HG03064 (cell line): ENCODE data around the gene ROBO4.

Experiments
- ATAC-seq: cut with Tn5 transposase; IDR thresholded peaks from one replicate; pipeline ENCODE4 v1.9.1; 2021; ENCODE audit warnings: low read depth; ENCODE audit not compliant: unreplicated experiment

The ROBO4 gene

DNA sequence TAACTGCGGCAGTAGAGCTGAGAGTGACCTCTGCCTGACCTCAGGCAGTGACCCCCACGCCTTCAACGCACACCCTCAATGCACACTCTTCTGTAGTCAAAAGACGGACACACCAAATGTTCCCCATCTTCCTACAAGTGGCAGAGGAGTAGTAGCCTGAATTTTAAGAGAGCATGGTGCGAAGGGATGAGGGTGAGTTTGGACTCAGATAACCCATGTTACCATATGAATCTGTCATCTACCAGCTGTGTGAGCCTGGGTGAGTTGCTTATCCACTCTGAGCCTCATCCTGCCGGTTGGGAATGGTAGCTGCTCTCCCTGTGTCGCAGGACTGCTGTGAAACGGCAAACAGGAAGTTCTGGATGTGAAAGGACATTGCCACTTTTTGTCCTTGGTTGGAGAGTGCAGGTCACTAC is 53.0 kb downstream of the ROBO4 start:
- ATAC-seq, result no peak

DNA sequence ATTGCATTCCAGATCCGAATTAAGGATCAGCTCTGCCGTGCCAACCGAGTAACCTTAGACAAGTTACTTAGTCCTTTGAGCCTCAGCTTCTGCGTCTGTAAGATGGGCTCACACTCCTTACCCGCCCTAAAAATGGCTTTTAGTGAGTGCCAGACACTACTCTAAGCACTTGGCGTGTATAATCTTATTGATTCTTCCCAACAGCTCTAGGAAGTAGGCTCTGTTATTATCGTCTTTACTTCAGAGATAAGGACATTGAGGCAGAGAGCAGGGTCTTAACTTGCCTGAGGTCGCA is 54.1 kb downstream of the ROBO4 start:
- no peak for ATAC-seq

DNA sequence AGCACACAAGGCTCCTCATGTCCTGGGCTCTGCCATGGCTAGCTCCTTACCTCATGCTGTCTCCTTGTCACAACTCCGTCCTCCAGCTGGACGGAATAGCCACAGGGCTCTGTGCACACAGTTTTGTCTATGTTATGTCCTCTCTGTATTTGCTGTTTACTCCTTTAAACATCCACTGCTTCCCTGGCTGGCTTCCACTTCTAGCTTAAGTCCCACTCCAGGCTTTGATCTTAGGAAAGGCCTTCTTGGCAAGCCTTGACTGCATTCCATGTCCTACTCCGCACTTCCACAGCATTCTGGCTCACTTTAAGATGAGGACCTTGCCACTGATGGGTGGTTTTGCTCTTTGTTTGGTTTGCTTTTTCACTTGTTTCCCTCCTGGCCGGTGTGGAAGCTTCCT is 55.4 kb downstream of the ROBO4 start:
- ATAC-seq, result no peak

DNA sequence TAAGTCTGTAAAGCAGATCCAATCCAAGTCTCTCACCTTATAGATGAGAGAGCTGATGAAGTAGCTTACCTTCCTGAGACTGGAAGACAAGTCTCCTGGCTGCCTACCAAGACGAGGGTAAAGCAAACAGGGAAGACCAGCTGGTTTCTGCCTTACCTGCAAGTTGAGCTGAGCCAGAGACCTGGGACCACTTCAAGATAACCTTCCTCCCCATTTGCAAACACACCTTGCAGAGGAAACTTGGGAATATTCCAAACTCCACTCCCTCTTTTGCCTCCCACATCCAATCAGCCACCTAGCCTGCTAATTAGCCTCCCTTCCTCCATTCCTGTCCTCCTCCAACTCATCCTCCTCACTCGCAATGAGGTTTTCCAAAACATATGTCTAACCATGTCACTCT is 55.8 kb downstream of the ROBO4 start:
- no peak for ATAC-seq

DNA sequence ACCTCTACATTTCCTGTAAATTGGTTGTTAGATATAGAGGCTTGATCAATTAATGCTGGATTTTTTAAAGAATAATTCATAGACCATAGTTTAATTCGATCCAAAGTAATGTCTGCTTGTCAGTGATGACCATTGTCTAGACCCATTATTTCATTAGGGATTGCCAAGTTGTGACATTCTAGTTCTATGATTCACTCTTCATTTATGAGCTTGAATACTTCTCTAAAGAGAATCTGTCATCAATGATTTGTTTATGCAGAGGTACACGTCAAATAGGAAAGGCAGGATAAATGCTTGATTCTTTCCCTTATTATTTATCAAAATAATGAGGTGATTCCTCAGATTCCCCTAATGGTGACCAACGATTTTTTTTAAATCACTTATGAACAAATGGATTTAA is 56.5 kb downstream of the ROBO4 start:
- no peak for ATAC-seq

DNA sequence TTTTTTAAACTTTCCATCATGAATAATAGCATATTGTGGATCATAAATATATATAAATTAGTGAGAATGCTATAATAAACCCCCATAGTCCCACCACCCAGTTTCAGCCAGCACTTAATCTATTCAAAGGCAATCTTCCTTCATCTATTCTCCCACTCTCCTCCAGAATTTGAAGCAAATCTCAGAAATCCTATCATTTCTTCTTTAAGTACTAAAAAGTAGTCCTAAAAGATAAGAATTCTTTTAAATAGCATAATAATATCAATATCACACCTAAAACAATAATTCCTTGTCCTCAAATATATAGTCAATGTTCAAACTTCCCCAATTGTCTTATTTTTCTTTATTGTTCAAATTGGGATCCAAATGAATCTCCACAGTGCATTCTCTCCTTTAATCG is 57.0 kb downstream of the ROBO4 start:
- ATAC-seq, result no peak

DNA sequence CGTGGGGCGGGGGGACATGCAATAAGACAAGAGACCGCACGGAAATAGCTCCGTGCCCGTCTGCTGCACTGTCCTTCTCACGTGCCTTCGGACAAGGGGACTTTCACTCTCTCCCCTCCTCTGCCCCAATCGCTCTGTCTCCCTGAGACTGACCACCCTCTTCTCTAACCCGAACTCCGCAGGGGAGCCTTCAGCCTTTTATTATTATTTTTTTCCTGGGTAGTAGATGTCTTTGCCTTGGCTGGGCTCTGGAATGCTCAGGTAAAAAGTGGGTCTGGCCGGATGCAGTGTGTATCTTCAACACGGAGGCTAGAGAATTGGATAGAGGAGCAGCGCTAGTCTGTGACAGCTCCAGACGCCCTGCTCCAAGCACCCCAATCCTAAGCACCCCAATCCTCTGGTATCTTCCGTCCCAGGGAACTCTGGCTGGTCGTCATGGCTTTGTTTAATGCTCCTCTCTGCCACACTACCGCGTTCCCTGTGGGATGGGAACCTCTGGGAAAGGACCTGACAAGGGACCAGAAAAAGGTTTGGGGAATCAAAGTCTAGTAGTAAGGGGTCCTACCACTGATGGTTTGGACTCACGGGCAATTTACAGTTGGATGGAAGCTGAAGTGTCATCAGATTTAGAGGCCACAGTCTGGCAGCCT is 57.6 kb downstream of the ROBO4 start:
- no peak for ATAC-seq

DNA sequence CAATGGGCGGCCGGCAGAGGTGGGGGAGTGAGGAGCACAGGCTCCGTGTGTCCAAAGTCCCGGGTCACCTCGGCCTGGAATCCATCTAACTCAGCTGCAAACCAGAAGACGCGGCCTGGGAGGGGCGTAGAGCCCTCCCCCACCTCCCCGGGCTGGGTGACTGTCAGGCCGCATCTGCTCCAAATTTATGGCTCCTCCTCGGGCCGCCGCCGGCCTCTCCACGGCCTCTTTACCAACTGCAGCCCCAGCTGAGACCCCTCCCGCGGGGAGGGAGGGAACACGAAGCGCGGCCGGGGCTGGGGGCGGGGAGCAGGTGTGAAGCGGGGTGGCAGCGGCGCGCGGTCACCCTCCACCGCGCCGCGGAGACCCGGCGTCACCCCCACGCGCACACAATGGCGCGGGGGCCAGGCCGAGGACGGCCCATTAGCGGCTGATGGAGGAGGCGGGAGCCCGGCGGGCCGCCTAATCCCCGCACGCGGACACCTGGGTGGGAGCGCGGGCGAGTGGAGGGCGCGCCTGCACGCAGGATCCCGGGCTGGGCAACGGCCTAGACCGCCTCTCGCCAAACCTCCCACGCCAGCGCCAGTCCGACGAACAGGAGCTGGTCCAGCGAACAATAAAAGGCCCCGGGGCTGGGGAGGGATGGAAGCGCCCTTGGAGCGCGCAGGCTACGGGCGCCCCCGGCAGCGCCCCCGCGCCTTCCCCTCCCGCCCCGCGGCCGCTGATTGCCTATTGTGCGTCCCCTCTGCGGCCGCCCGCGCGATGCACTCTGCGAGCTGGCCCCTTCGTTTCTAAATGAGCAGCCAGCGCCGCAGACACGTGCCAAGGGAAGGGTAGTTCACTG is 58.3 kb downstream of the ROBO4 start:
- no peak for ATAC-seq

DNA sequence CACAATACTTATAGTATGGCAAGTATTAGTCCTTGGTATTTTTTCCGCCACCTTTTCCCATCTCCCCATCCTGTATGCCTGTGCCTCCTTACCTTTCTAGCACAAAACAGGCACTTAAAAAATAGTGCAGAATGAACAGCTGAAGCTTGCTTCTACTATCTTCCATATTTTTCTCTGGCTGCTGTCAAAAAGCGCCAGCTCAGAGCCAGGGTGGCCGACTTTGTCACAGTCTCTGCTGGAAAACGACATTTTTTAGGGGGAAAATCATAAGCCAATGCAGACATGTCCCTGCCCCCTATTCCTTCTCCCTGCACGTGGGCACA is 58.9 kb downstream of the ROBO4 start:
- no peak for ATAC-seq

DNA sequence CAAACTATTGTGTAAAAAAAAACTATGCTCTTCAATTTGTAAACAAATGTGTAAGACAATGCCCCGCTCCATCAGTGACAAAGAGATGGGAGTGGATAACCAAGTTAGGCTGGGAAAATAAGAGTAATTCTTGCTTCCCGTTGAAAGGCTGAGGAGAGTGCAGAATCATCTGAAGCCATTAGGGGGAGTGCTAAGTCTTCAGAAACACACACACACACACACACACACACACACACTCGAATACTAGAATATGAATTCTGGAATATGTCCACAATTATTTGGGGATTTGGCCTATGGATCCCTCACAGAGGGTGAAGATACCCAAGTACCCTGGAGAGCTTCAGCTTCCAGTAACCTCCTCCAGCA is 60.2 kb downstream of the ROBO4 start:
- ATAC-seq, result no peak

DNA sequence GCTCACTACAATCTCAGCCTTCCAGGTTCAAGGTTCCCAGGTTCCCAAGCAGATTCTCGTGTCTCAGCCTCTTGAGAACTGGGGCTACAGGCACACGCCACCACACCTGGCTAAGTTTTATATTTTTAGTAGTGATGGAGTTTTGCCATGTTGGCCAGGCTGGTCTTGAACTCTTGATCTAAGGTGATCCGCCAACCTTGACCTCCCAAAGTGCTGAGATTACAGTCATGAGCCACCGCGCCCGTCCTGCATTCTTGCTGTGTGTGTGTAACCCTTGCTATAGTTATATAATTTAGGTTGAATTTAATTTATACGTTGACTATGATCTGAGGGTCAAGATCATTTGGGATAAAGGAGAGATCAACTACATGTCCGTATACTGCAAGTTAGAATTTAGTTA is 61.7 kb downstream of the ROBO4 start:
- no peak for ATAC-seq

DNA sequence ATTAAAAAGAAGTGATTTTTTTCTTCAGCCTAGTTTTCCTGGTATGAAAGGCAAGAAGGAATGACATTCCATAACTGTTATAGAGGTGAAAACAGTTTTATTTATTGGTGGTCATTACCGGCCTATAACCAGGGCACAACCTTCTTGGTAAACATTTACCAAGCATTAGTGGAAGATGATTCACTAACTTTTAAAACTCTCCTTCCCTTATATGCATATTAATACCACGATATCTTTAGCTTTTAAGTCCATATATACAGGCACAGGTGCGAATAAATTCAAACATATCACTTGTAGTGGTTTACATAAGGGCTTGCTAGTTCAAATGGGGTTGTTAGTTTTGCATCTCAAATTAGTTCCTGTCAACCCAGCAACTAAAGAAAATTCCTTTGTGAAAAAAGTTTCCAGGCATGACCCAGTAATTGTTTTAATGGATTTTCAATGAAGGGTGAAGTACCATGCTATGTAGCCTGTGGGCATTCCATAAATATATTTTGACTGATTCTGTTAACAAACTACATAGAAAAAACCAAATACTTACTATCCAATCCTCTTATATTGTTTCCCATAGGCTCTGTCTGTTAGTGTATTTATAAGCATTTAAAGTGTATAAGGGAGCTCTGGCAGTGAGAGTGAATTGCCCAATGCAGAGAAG is 63.0 kb downstream of the ROBO4 start:
- no peak for ATAC-seq
